GM18505 (cell line): Measurements from ENCODE around the gene PORCN.

ENCODE experiments used
- ATAC-seq: cut with Tn5 transposase; IDR thresholded peaks from one replicate; pipeline ENCODE4 v1.9.1; 2021; ENCODE audit not compliant: unreplicated experiment
- POLR2A ChIP-seq: IDR thresholded peaks from 4 replicates; pipeline ENCODE4 v1.6.1; 2011; ENCODE audit warnings: borderline replicate concordance; ENCODE audit not compliant: insufficient read depth, insufficient read length; ENCODE audit errors: extremely low read depth

The PORCN gene

GRCh38 chrX:48471504-48471903 lies 37.3 kb upstream of the PORCN start:
- no peak for TF ChIP-seq POLR2A
- no peak for ATAC-seq

GRCh38 chrX:48472225-48472624 lies 36.6 kb upstream of the PORCN start:
- no peak for TF ChIP-seq POLR2A
- ATAC-seq: no peak

- ATAC-seq: no peak
- no peak for TF ChIP-seq POLR2A
Observed at GRCh38 chrX:48472851-48473703, 35.7 kb upstream of the PORCN start.

GRCh38 chrX:48473704-48473990 lies 35.1 kb upstream of the PORCN start:
- ATAC-seq: no peak
- no peak for TF ChIP-seq POLR2A

GRCh38 chrX:48474127-48474526 lies 34.7 kb upstream of the PORCN start:
- no peak for TF ChIP-seq POLR2A
- ATAC-seq: no peak

- TF ChIP-seq POLR2A: no peak
- no peak for ATAC-seq
Observed at GRCh38 chrX:48474581-48474980, 34.2 kb upstream of the PORCN start.

GRCh38 chrX:48475296-48475695 lies 33.5 kb upstream of the PORCN start:
- ATAC-seq: no peak
- TF ChIP-seq POLR2A: no peak

GRCh38 chrX:48475774-48476577 lies 32.8 kb upstream of the PORCN start, which contains the start of gene FTSJ1:
TSS of gene FTSJ1 (plus strand) at chrX:48476199. CDS start at chrX:48478048, 1,849 bp downstream.
- TF ChIP-seq POLR2A: peak; percentile 49
- peak; percentile 88 for ATAC-seq

GRCh38 chrX:48476919-48477318 lies 31.9 kb upstream of the PORCN start:
- TF ChIP-seq POLR2A: no peak
- no peak for ATAC-seq

GRCh38 chrX:48477960-48478755 lies 30.6 kb upstream of the PORCN start:
- TF ChIP-seq POLR2A: no peak
- no peak for ATAC-seq

GRCh38 chrX:48478806-48479205 lies 30.0 kb upstream of the PORCN start:
- no peak for ATAC-seq
- TF ChIP-seq POLR2A: no peak

GRCh38 chrX:48480142-48480541 lies 28.6 kb upstream of the PORCN start:
- no peak for TF ChIP-seq POLR2A
- no peak for ATAC-seq

GRCh38 chrX:48480583-48480982 lies 28.2 kb upstream of the PORCN start:
- TF ChIP-seq POLR2A: no peak
- ATAC-seq: no peak
